Endothelial cell (in vitro differentiated cells): ENCODE measurements around the gene FADD. TPM values are rescaled to one million over a fixed set of nuclear protein-coding genes. Genes with fewer than 3 reads are reported as not detected.

Experiments used
- DNase-seq: peaks from one replicate; pipeline ENCODE4 v3.0.0; 2021; ENCODE audit warnings: low spot score
- H3K27ac Mint-ChIP-seq: one replicate; pipeline ENCODE4 v1.8.0; 2021; ENCODE audit warnings: mixed read lengths, inconsistent platforms; ENCODE audit not compliant: unreplicated experiment
- H3K27me3 Mint-ChIP-seq: one replicate; pipeline ENCODE4 v1.8.0; 2021; ENCODE audit warnings: mild to moderate bottlenecking, moderate library complexity, mixed read lengths, inconsistent platforms; ENCODE audit not compliant: unreplicated experiment
- H3K36me3 Mint-ChIP-seq: one replicate; pipeline ENCODE4 v1.8.0; 2021; ENCODE audit warnings: mild to moderate bottlenecking, low read depth, mixed read lengths, inconsistent platforms; ENCODE audit not compliant: unreplicated experiment
- H3K4me1 Mint-ChIP-seq: one replicate; pipeline ENCODE4 v1.8.0; 2021; ENCODE audit warnings: mild to moderate bottlenecking, mixed read lengths, inconsistent platforms; ENCODE audit not compliant: unreplicated experiment
- H3K4me3 Mint-ChIP-seq: one replicate; pipeline ENCODE4 v1.8.0; 2021; ENCODE audit warnings: mild to moderate bottlenecking, mixed read lengths, inconsistent platforms; ENCODE audit not compliant: unreplicated experiment
- H3K9me3 Mint-ChIP-seq: one replicate; pipeline ENCODE4 v1.8.0; 2021; ENCODE audit warnings: mixed read lengths, inconsistent platforms; ENCODE audit not compliant: unreplicated experiment
- total RNA-seq: library from RNA; stranded (reverse); fragmentation: NEBNext Ultra II Directional; extraction: Animal tissue kit (Norgen Biotek cat#: 25700); gene quantifications from one replicate; pipeline ENCODE4 v1.2.1, GENCODE V29; 2021; ENCODE audit not compliant: unreplicated experiment
- TF ChIP-seq, protein P1 (sequence below): fragments of 200-600 bp; sonication (generic); IDR thresholded peaks from one replicate; pipeline ENCODE4 v1.5.0; 2021; ENCODE audit warnings: antibody characterized with exemption; ENCODE audit not compliant: unreplicated experiment

The FADD gene
- total RNA-seq, 1 donor from 2014 or later: 30.3 TPM

DNA sequence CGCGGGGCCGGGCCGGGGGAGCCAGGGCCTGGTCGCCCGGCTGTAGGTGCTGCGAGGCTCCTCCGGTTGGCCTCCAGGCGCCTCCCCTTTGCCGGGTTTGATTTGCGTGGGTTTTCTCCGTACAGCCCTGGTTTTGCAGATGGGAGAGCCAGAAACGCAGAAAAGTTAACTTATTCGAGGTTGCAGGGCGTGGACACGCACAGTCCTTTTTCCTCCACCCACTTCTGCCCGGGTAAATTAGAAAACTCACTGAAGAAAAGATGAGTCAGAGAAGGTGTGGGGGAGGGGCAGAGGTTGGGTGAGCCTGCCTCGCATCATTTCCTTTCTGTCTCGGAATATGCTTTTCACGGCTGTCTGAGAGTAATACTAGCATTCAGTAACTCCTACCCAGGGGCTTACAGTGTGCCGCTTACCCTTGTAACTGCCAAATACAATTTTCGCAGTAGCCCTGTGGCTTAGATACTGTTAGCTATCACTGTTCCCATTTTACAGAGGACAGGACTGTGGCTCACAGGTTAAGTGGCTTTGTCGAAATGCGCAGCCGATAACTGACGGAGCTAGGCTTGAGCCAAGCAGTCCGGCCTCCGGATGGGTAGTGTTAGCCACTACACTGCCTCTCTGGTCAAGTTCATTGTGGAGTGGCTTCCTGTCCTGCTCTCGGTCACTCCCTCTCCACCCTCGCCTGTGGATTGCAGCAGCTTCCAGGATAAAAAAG lies 812 bp downstream of the FADD start:
- peak overlapping the region; percentile 98 for H3K4me3 Mint-ChIP-seq
- peaks cover 6% of the 10 kb centered on the region for H3K36me3 Mint-ChIP-seq
- DNase-seq: peak; percentile 36
- H3K4me1 Mint-ChIP-seq: peaks cover 21% of the 10 kb centered on the region
- H3K9me3 Mint-ChIP-seq: no peaks in the 10 kb centered on the region
- peaks cover 13% of the 10 kb centered on the region for H3K27me3 Mint-ChIP-seq
- TF ChIP-seq, protein P1, sequence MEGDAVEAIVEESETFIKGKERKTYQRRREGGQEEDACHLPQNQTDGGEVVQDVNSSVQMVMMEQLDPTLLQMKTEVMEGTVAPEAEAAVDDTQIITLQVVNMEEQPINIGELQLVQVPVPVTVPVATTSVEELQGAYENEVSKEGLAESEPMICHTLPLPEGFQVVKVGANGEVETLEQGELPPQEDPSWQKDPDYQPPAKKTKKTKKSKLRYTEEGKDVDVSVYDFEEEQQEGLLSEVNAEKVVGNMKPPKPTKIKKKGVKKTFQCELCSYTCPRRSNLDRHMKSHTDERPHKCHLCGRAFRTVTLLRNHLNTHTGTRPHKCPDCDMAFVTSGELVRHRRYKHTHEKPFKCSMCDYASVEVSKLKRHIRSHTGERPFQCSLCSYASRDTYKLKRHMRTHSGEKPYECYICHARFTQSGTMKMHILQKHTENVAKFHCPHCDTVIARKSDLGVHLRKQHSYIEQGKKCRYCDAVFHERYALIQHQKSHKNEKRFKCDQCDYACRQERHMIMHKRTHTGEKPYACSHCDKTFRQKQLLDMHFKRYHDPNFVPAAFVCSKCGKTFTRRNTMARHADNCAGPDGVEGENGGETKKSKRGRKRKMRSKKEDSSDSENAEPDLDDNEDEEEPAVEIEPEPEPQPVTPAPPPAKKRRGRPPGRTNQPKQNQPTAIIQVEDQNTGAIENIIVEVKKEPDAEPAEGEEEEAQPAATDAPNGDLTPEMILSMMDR: no peak
- peak overlapping the region; percentile 87 for H3K27ac Mint-ChIP-seq

DNA sequence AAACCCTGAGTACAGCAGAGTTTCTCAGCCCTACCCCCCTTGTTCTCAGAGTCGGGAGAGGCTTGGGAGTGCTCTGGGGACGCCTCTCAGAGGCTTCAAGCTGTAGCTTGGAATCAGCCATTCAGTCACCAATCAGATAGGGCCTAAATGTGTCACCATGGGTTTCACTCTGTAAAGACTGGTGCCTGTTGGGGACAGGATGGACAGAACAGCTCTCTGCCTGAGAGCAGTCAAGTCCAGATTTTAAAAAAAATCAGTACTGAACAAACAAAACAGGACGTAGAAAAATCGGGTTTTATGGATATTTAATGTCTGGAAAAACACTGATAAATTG lies 1.3 kb downstream of the FADD start:
- H3K9me3 Mint-ChIP-seq: no peaks in the 10 kb centered on the region
- peaks cover 13% of the 10 kb centered on the region for H3K27me3 Mint-ChIP-seq
- H3K27ac Mint-ChIP-seq: peak overlapping the region; percentile 87
- TF ChIP-seq, protein P1: no peak
- H3K36me3 Mint-ChIP-seq: peaks cover 12% of the 10 kb centered on the region
- peaks cover 21% of the 10 kb centered on the region for H3K4me1 Mint-ChIP-seq
- H3K4me3 Mint-ChIP-seq: peak overlapping the region; percentile 98
- DNase-seq: no peak

DNA sequence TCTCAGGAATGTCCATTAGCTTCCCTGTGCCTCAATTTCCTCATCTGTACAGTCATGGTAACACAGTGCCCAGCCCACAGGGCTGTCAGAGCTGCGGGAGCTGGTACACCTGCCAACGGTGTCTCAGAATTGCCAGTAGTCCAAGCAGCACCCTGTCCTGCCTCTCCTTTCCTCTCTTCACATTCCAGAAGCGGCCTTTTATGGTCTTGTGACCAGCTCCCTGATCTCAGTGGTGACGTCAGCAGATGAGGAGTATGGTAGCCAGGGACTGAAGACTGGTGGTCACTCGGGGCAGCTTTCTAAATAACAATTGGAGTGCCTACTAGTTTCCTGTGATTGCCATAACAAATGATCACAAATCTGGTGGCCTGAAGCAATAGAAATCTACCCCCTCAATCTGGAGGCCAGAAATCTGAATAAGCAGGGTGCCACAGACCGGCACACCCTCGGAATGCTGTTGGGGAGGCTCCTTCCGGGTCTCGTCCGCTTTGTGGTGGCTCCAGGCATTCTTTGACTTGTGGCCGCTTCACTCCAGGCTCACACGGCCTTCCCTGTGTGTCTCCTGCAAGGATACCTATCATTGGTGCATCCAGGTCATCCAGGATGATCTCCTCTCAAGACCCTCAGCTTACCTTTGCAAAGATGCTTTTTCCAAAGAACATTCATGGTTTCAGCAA lies 2.1 kb downstream of the FADD start:
- TF ChIP-seq, protein P1: no peak
- DNase-seq: no peak

DNA sequence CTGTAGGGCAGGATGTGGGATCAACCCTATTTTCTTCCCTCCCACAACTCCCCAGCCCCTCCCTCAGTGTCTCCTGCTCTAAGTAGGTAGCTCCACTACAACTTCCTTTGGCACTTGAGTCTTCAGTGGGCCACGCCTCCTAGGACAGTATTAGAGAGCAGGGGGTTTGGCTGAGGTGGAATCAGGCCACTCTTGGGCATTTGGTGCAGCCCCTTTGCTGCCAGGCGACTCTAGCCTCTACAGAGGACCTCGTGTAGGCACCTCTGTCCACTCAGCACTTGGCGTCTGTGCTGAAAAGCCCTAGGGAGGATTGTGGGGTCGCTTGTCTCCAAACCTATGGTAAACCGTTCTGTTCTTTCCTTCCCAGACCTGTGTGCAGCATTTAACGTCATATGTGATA lies 2.7 kb downstream of the FADD start:
- H3K4me1 Mint-ChIP-seq: peaks cover 21% of the 10 kb centered on the region
- H3K9me3 Mint-ChIP-seq: no peaks in the 10 kb centered on the region
- TF ChIP-seq, protein P1: no peak
- H3K36me3 Mint-ChIP-seq: peaks cover 12% of the 10 kb centered on the region
- DNase-seq: no peak
- H3K27ac Mint-ChIP-seq: no peak overlapping the region
- peaks cover 13% of the 10 kb centered on the region for H3K27me3 Mint-ChIP-seq
- H3K4me3 Mint-ChIP-seq: peak overlapping the region; percentile 77

More for the DNA sequence above, 2.1 kb downstream of the FADD start:
- Mint-ChIP-seq H3K9me3 (no peaks in the 10 kb centered on the region), H3K36me3 (peaks cover 12% of the 10 kb centered on the region), H3K4me3 (peak overlapping the region; percentile 98), H3K4me1 (peaks cover 21% of the 10 kb centered on the region), H3K27me3 (peaks cover 13% of the 10 kb centered on the region), H3K27ac (peak overlapping the region; percentile 84)
